WTC11 (cell line): ENCODE measurements around the gene MARS2. TPM values are rescaled to one million over a fixed set of nuclear protein-coding genes. Genes with fewer than 3 reads are reported as not detected.
A peak's percentile ranks its signal among the peaks of the same experiment; 100 is the strongest.

Source experiments
- ATF3 ChIP-seq: sonication (generic); formaldehyde crosslinking; conservative IDR thresholded peaks from 2 replicates; pipeline ENCODE4 v1.8.1; 2022; ENCODE audit warnings: mild to moderate bottlenecking, missing genetic modification reagents
- ATF6 ChIP-seq: sonication (generic); formaldehyde crosslinking; IDR thresholded peaks from 2 replicates; pipeline ENCODE4 v1.8.1; 2023; ENCODE audit warnings: mild to moderate bottlenecking, missing genetic modification reagents
- CDX4 ChIP-seq: fragments of 250-450 bp; sonication (Bioruptor Pico); IDR thresholded peaks from 2 replicates; pipeline ENCODE4 v1.9.0; 2021; ENCODE audit warnings: moderate library complexity, mild to moderate bottlenecking, inconsistent platforms, borderline replicate concordance
- CREB1 ChIP-seq: sonication (generic); formaldehyde crosslinking; IDR thresholded peaks from 2 replicates; pipeline ENCODE4 v1.8.0; 2023; ENCODE audit warnings: mild to moderate bottlenecking, missing genetic modification reagents
- CTCF ChIP-seq: fragments of 200-600 bp; IDR thresholded peaks from 2 replicates; pipeline ENCODE4 v1.8.0; 2022; ENCODE audit warnings: antibody characterized with exemption
- ELF4 ChIP-seq: sonication (generic); formaldehyde crosslinking; IDR thresholded peaks from 2 replicates; pipeline ENCODE4 v1.8.1; 2022; ENCODE audit warnings: low read depth, mild to moderate bottlenecking, moderate library complexity, missing genetic modification reagents
- ERG ChIP-seq: fragments of 250-450 bp; sonication (Bioruptor Pico); IDR thresholded peaks from 2 replicates; pipeline ENCODE4 v1.8.0; 2021; ENCODE audit warnings: mild to moderate bottlenecking
- FOXP1 ChIP-seq: sonication (generic); formaldehyde crosslinking; IDR thresholded peaks from 2 replicates; pipeline ENCODE4 v1.8.0; 2022; ENCODE audit warnings: missing genetic modification reagents, mild to moderate bottlenecking, moderate library complexity, borderline replicate concordance
- GRHL2 ChIP-seq: fragments of 250-450 bp; sonication (Bioruptor Pico); IDR thresholded peaks from 2 replicates; pipeline ENCODE4 v1.8.0; 2022; ENCODE audit warnings: mild to moderate bottlenecking, moderate library complexity; ENCODE audit not compliant: insufficient replicate concordance, severe bottlenecking
- GTF2I ChIP-seq: fragments of 250-450 bp; sonication (Bioruptor Pico); conservative IDR thresholded peaks from 2 replicates; pipeline ENCODE4 v1.4.0; 2021; ENCODE audit warnings: mild to moderate bottlenecking
- HMGA2 ChIP-seq: fragments of 250-450 bp; sonication (Bioruptor Pico); IDR thresholded peaks from 2 replicates; pipeline ENCODE4 v1.4.0; 2021; ENCODE audit warnings: mild to moderate bottlenecking, moderate library complexity
- IRF1 ChIP-seq: sonication (generic); formaldehyde crosslinking; IDR thresholded peaks from 2 replicates; pipeline ENCODE4 v1.8.0; 2023; ENCODE audit warnings: missing genetic modification reagents
- JAZF1 ChIP-seq: fragments of 250-450 bp; sonication (Bioruptor Pico); IDR thresholded peaks from 2 replicates; pipeline ENCODE4 v1.9.0; 2021; ENCODE audit warnings: moderate library complexity, mild to moderate bottlenecking, inconsistent platforms
- NFE2L1 ChIP-seq: sonication (generic); formaldehyde crosslinking; IDR thresholded peaks from 2 replicates; pipeline ENCODE4 v1.8.1; 2023; ENCODE audit warnings: missing genetic modification reagents
- NFYB ChIP-seq: sonication (generic); formaldehyde crosslinking; conservative IDR thresholded peaks from 2 replicates; pipeline ENCODE4 v1.8.0; 2022; ENCODE audit warnings: low read depth, missing genetic modification reagents
- PREB ChIP-seq: sonication (generic); formaldehyde crosslinking; IDR thresholded peaks from 2 replicates; pipeline ENCODE4 v1.8.1; 2022; ENCODE audit warnings: mild to moderate bottlenecking, missing genetic modification reagents, moderate library complexity, borderline replicate concordance
- SOX15 ChIP-seq: fragments of 250-450 bp; sonication (Bioruptor Pico); IDR thresholded peaks from 2 replicates; pipeline ENCODE4 v1.9.0; 2021; ENCODE audit warnings: mild to moderate bottlenecking
- TCF7 ChIP-seq: sonication (generic); formaldehyde crosslinking; IDR thresholded peaks from 2 replicates; pipeline ENCODE4 v1.8.0; 2022; ENCODE audit warnings: mild to moderate bottlenecking, low read depth, missing genetic modification reagents, moderate library complexity
- TEAD1 ChIP-seq: sonication (generic); formaldehyde crosslinking; IDR thresholded peaks from 2 replicates; pipeline ENCODE4 v1.8.0; 2022; ENCODE audit warnings: mild to moderate bottlenecking, missing genetic modification reagents
- TEAD4 ChIP-seq: sonication (generic); formaldehyde crosslinking; IDR thresholded peaks from 2 replicates; pipeline ENCODE4 v1.8.0; 2022; ENCODE audit warnings: mild to moderate bottlenecking, missing genetic modification reagents
- USF1 ChIP-seq: sonication (generic); formaldehyde crosslinking; IDR thresholded peaks from 2 replicates; pipeline ENCODE4 v1.8.0; 2022; ENCODE audit warnings: mild to moderate bottlenecking, missing genetic modification reagents
- ZNF219 ChIP-seq: sonication (generic); formaldehyde crosslinking; IDR thresholded peaks from 2 replicates; pipeline ENCODE4 v1.8.0; 2023; ENCODE audit warnings: missing genetic modification reagents, mild to moderate bottlenecking, borderline replicate concordance
- ZNF232 ChIP-seq: sonication (generic); formaldehyde crosslinking; IDR thresholded peaks from 2 replicates; pipeline ENCODE4 v1.8.0; 2022; ENCODE audit warnings: mild to moderate bottlenecking, missing genetic modification reagents
- ZNF281 ChIP-seq: sonication (generic); formaldehyde crosslinking; IDR thresholded peaks from 2 replicates; pipeline ENCODE4 v1.8.0; 2023; ENCODE audit warnings: mild to moderate bottlenecking, missing genetic modification reagents
- ZNF416 ChIP-seq: fragments of 250-450 bp; sonication (Bioruptor Pico); IDR thresholded peaks from 2 replicates; pipeline ENCODE4 v1.9.0; 2021; ENCODE audit warnings: mild to moderate bottlenecking, inconsistent platforms
- ZNF423 ChIP-seq: fragments of 250-450 bp; sonication (Bioruptor Pico); IDR thresholded peaks from 2 replicates; pipeline ENCODE4 v2.1.2; 2022; ENCODE audit warnings: mild to moderate bottlenecking, moderate library complexity
- total RNA-seq: library from RNA; stranded (reverse); gene quantifications from 3 replicates; pipeline ENCODE4 v1.2.3, GENCODE V29; 2021

Gene MARS2
- total RNA-seq, 1 experiment from 2014 or later: 32.2 TPM

GRCh38 chr2:197705121-197705911, at the start of gene MARS2 (continued):
- TF ChIP-seq ERG (CRISPR knock-in tag) (no peak), FOXP1 (CRISPR knock-in tag) (peak; percentile 97), NFYB (CRISPR knock-in tag) (peak; percentile 65), USF1 (CRISPR knock-in tag) (peak; percentile 88), ZNF219 (CRISPR knock-in tag) (peak; percentile 80), ATF6 (no peak), NFE2L1 (CRISPR knock-in tag) (no peak), ATF3 (peak; percentile 69; the same call in 1 of the 2 replicates), GTF2I (CRISPR knock-in tag) (no peak), ZNF232 (CRISPR knock-in tag) (peak; percentile 95), ZNF423 (CRISPR knock-in tag) (no peak), TEAD4 (CRISPR knock-in tag) (no peak; the same call in 1 of the 2 replicates), HMGA2 (CRISPR knock-in tag) (no peak), CDX4 (no peak), GRHL2 (CRISPR knock-in tag) (no peak), TCF7 (CRISPR knock-in tag) (no peak; the same call in 1 of the 2 replicates), SOX15 (CRISPR knock-in tag) (no peak), TEAD1 (peak; percentile 88), ZNF416 (CRISPR knock-in tag) (no peak), ZNF281 (peak; percentile 76), JAZF1 (CRISPR knock-in tag) (no peak), CREB1 (CRISPR knock-in tag) (peak; percentile 73), IRF1 (CRISPR knock-in tag) (peak; percentile 88), PREB (CRISPR knock-in tag) (peak; percentile 70; the same call in 1 of the 2 replicates), CTCF (no peak), ELF4 (0 out of 2 replicates have a peak, but pooled peaks have one; percentile 70)
